IMR-90 (cell line): ENCODE measurements around the gene SLC49A4. TPM values are rescaled to one million over a fixed set of nuclear protein-coding genes. Genes with fewer than 3 reads are reported as not detected.

ENCODE experiments used
- ATAC-seq: fragments of 200-7000 bp; cut with Tn5 transposase; 2 replicates; pipeline ENCODE4 v1.9.1; 2020; ENCODE audit warnings: low read depth, mild to moderate bottlenecking, moderate library complexity
- BruUV-seq: library from RNA; stranded (reverse); fragments of 400-500 nt; replicated peaks from 2 replicates; lab custom pipeline; 2021; lab: Mats Ljungman, UMichigan
- CTCF ChIA-PET: fragments of 300-600 bp; formaldehyde crosslinking; extraction: SDS; loops from one replicate; lab custom pipeline; 2021; ENCODE audit warnings: antibody characterized with exemption; lab: Yijun Ruan, JAX
- POLR2A ChIA-PET: fragments of 300-600 bp; sonication (Branson Sonifier 250); formaldehyde crosslinking; loops from one replicate; lab custom pipeline; 2022; ENCODE audit warnings: antibody characterized with exemption; ENCODE audit not compliant: unreplicated experiment; lab: Charles Lee
- DNase-seq: peaks from one replicate; pipeline ENCODE4 v3.0.0; 2013
- H2AFZ ChIP-seq: replicated peaks from 2 replicates; pipeline ENCODE3; 2013; ENCODE audit warnings: low read length, mild to moderate bottlenecking; ENCODE audit not compliant: poor library complexity
- H2AK5ac ChIP-seq: 2 replicates; pipeline ENCODE4 v1.6.1; 2013; ENCODE audit warnings: low read depth, low read length, inconsistent platforms
- H2AK9ac ChIP-seq: replicated peaks from 2 replicates; pipeline ENCODE3; 2013; ENCODE audit warnings: mild to moderate bottlenecking, low read depth, low read length, moderate library complexity; ENCODE audit not compliant: poor library complexity
- H2BK120ac ChIP-seq: 2 replicates; pipeline ENCODE4 v1.6.1; 2013; ENCODE audit warnings: low read depth, low read length, inconsistent platforms
- H2BK15ac ChIP-seq: 3 replicates; pipeline ENCODE4 v1.6.1; 2013; ENCODE audit warnings: low read depth, low read length, inconsistent platforms
- H2BK20ac ChIP-seq: 2 replicates; pipeline ENCODE4 v1.6.1; 2013; ENCODE audit warnings: low read depth, mild to moderate bottlenecking, inconsistent platforms, low read length, moderate library complexity
- H2BK5ac ChIP-seq: 2 replicates; pipeline ENCODE4 v1.6.1; 2013; ENCODE audit warnings: mild to moderate bottlenecking, low read depth, low read length, inconsistent platforms; ENCODE audit not compliant: poor library complexity, severe bottlenecking
- H3K14ac ChIP-seq: replicated peaks from 2 replicates; pipeline ENCODE4 v1.6.1; 2013; ENCODE audit warnings: low read depth, low read length, inconsistent platforms
- H3K18ac ChIP-seq: 2 replicates; pipeline ENCODE4 v1.6.1; 2013; ENCODE audit warnings: low read depth, low read length, control low read depth
- H3K23ac ChIP-seq: 2 replicates; pipeline ENCODE4 v1.6.1; 2013; ENCODE audit warnings: low read depth, low read length, inconsistent platforms
- H3K27ac ChIP-seq: 2 replicates; pipeline ENCODE4 v1.5.1; 2013; ENCODE audit warnings: mild to moderate bottlenecking, control low read depth, low read length; ENCODE audit not compliant: insufficient read depth
- H3K27me3 ChIP-seq: 2 replicates; pipeline ENCODE4 v1.6.1; 2013; ENCODE audit warnings: low read length; ENCODE audit not compliant: control insufficient read depth, insufficient read depth
- H3K36me3 ChIP-seq: 2 replicates; pipeline ENCODE4 v1.6.1; 2013; ENCODE audit warnings: low read length, mixed read lengths; ENCODE audit not compliant: control insufficient read depth, insufficient read depth
- H3K4ac ChIP-seq: 2 replicates; pipeline ENCODE4 v1.6.1; 2013; ENCODE audit warnings: low read depth, low read length, inconsistent platforms
- H3K4me1 ChIP-seq: 2 replicates; pipeline ENCODE4 v1.6.1; 2013; ENCODE audit warnings: low read length, mixed read lengths; ENCODE audit not compliant: control insufficient read depth, insufficient read depth
- H3K4me2 ChIP-seq: 2 replicates; pipeline ENCODE4 v1.6.1; 2013; ENCODE audit warnings: low read depth, mild to moderate bottlenecking, control low read depth, low read length, moderate library complexity
- H3K4me3 ChIP-seq: 2 replicates; pipeline ENCODE4 v1.5.1; 2013; ENCODE audit warnings: low read depth, mild to moderate bottlenecking, control low read depth, low read length, moderate library complexity; ENCODE audit not compliant: insufficient read depth
- H3K56ac ChIP-seq: 2 replicates; pipeline ENCODE4 v1.6.1; 2013; ENCODE audit warnings: low read length, inconsistent platforms; ENCODE audit not compliant: insufficient read depth; ENCODE audit errors: extremely low read depth
- H3K79me1 ChIP-seq, 2 experiments: 2 replicates each; pipeline ENCODE4 v1.6.1; 2013; ENCODE audit warnings: low read length in 2 of 2, inconsistent platforms in 1 of 2, low read depth in 1 of 2
- H3K9ac ChIP-seq: 2 replicates; pipeline ENCODE4 v1.6.1; 2013; ENCODE audit warnings: low read depth, low read length, control low read depth
- H3K9me1 ChIP-seq: 2 replicates; pipeline ENCODE4 v1.6.1; 2013; ENCODE audit warnings: low read length, inconsistent platforms; ENCODE audit not compliant: insufficient read depth
- H3K9me3 ChIP-seq: 2 replicates; pipeline ENCODE4 v1.6.1; 2013; ENCODE audit warnings: low read length; ENCODE audit not compliant: control insufficient read depth, insufficient read depth
- H4K20me1 ChIP-seq: 2 replicates; pipeline ENCODE4 v1.6.1; 2013; ENCODE audit warnings: low read length, inconsistent platforms; ENCODE audit not compliant: insufficient read depth
- H4K5ac ChIP-seq: 2 replicates; pipeline ENCODE4 v1.6.1; 2013; ENCODE audit warnings: mild to moderate bottlenecking, low read depth, low read length, control low read depth
- H4K8ac ChIP-seq, 2 experiments: 2 replicates each; pipeline ENCODE4 v1.6.1; 2013; ENCODE audit warnings: low read depth in 2 of 2, low read length in 2 of 2, control low read depth in 1 of 2, inconsistent platforms in 1 of 2
- H4K91ac ChIP-seq: 2 replicates; pipeline ENCODE4 v1.6.1; 2013; ENCODE audit warnings: low read depth, low read length, inconsistent platforms; ENCODE audit not compliant: insufficient read depth
- BHLHE40 ChIP-seq: fragments of 150-350 bp; IDR thresholded peaks from 2 replicates; pipeline ENCODE4 v1.6.1; 2016; ENCODE audit warnings: mild to moderate bottlenecking, low read depth, low read length
- FOS ChIP-seq: fragments of 150-350 bp; IDR thresholded peaks from 2 replicates; pipeline ENCODE4 v1.6.1; 2016; ENCODE audit warnings: low read depth, low read length
- MAFK ChIP-seq: IDR thresholded peaks from 2 replicates; pipeline ENCODE4 v1.6.1; 2012; ENCODE audit warnings: low read depth, low read length, improper control_type of control experiment
- NFE2L2 ChIP-seq: fragments of 150-350 bp; IDR thresholded peaks from 2 replicates; pipeline ENCODE4 v1.6.1; 2016; ENCODE audit warnings: low read depth, mild to moderate bottlenecking, low read length
- RAD21 ChIP-seq: IDR thresholded peaks from 2 replicates; pipeline ENCODE4 v1.6.1; 2012; ENCODE audit warnings: low read length, improper control_type of control experiment
- SMC3 ChIP-seq: fragments of 150-350 bp; IDR thresholded peaks from 2 replicates; pipeline ENCODE4 v1.6.1; 2016; ENCODE audit warnings: low read depth, mild to moderate bottlenecking, antibody characterized with exemption, low read length, moderate library complexity
- WGBS, 2 experiments: methylation state at CpG; one replicate each; pipeline versions ENCODE4 v1.1.5 to v1.1.7; 2013; ENCODE audit warnings: missing lambda C conversion rate in 2 of 2; ENCODE audit not compliant: insufficient read length in 1 of 2; ENCODE audit errors: extremely low coverage in 2 of 2; 5-methylcytosine and 5-hydroxymethylcytosine counted together
- dilution Hi-C: fragments of 300-500 bp; cut with HindIII; formaldehyde crosslinking; loops from one replicate; pipeline ENCODE4 v1.14.3; 2018; ENCODE audit warnings: low sequenced_read_pairs; ENCODE audit not compliant: unreplicated experiment
- in situ Hi-C: fragments of 300-500 bp; cut with MboI; formaldehyde crosslinking; loops from 3 replicates; pipeline ENCODE4 v1.14.3; 2019; ENCODE audit warnings: low sequenced_read_pairs, inconsistent platforms, mixed read lengths
- intact Hi-C: fragments of 100-400 bp; cut with micrococcal nuclease; formaldehyde crosslinking; loops from 2 replicates; pipeline ENCODE4 v1.10.0; 2022
- polyA plus RNA-seq, 3 experiments: library from polyadenylated mRNA; depleted of rRNA; stranded (reverse); fragments of >200 nt; gene quantifications; 2 replicates each; pipeline ENCODE4 v1.2.3, GENCODE V29; 2012; ENCODE audit warnings: low replicate concordance in 1 of 3
- total RNA-seq: library from RNA; depleted of rRNA; stranded (reverse); fragments of >200 nt; gene quantifications from 2 replicates; pipeline ENCODE4 v1.2.3, GENCODE V29; 2012
- TF ChIP-seq, protein P1 (sequence below): fragments of 150-350 bp; IDR thresholded peaks from 2 replicates; pipeline ENCODE4 v1.6.1; 2016; ENCODE audit warnings: low read depth, mild to moderate bottlenecking, low read length, moderate library complexity, borderline replicate concordance
- TF ChIP-seq, protein P2 (sequence below): conservative IDR thresholded peaks from 2 replicates; pipeline ENCODE4 v1.5.1; 2012; ENCODE audit warnings: mild to moderate bottlenecking, low read depth, low read length, improper control_type of control experiment

SLC49A4 gene
- total and polyA plus RNA-seq, 2 of the 4 experiments (the other 2 are of a cell fraction), result 6.5 to 6.8 TPM

DNA sequence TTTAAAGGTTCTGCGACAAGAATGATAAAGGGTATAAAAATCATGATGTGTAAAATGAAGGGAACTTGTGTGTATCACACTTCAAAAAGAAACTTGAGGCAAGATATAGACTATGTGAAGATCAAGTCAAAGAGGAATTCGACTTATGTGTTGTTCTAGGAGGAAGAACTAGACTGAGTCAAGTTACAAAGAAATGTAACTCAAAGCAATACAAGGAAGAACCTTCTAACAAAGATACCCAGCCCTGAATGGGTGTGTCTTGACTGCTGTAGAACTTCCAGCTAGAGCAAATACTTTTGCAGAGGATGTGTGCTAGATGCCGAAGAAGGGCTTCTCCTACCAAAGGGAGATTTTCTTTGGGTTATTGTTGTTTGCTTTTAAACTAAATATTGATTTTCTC lies 2.4 kb downstream of the SLC49A4 start:
- no peaks in the 10 kb centered on the region for H3K9me3 ChIP-seq
- H2BK20ac ChIP-seq, result no peak overlapping the region
- H4K8ac ChIP-seq, result no peak overlapping the region
- no peak overlapping the region for H3K9ac ChIP-seq
- H3K79me1 ChIP-seq, result peaks cover 7 to 41% of the 10 kb centered on the region in 2 experiments
- dilution Hi-C loops (no loop called here), in situ Hi-C loops (no loop called here), intact Hi-C loops (loop anchor here (10.0 kb wide), 1 partner anchor 112 kb away; the partner anchor contains the start of gene PARP14)
- H3K4ac ChIP-seq, result no peak overlapping the region
- no peak overlapping the region for H2AFZ ChIP-seq
- no peak overlapping the region for H4K91ac ChIP-seq
- no peaks in the 10 kb centered on the region for H3K36me3 ChIP-seq
- no peaks in the 10 kb centered on the region; the same call in 1 of the 2 replicates for H3K4me1 ChIP-seq
- ChIA-PET CTCF (no interaction called here), POLR2A (no interaction called here)
- H3K9me1 ChIP-seq, result no peaks in the 10 kb centered on the region
- no peak overlapping the region for H4K5ac ChIP-seq
- no peak overlapping the region for H3K18ac ChIP-seq
- TF ChIP-seq, protein P1, sequence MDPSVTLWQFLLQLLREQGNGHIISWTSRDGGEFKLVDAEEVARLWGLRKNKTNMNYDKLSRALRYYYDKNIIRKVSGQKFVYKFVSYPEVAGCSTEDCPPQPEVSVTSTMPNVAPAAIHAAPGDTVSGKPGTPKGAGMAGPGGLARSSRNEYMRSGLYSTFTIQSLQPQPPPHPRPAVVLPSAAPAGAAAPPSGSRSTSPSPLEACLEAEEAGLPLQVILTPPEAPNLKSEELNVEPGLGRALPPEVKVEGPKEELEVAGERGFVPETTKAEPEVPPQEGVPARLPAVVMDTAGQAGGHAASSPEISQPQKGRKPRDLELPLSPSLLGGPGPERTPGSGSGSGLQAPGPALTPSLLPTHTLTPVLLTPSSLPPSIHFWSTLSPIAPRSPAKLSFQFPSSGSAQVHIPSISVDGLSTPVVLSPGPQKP, result no peak
- TF ChIP-seq BHLHE40 (no peak), RAD21 (no peak), FOS (no peak), SMC3 (no peak), NFE2L2 (no peak), MAFK (no peak)
- TF ChIP-seq, protein P2, sequence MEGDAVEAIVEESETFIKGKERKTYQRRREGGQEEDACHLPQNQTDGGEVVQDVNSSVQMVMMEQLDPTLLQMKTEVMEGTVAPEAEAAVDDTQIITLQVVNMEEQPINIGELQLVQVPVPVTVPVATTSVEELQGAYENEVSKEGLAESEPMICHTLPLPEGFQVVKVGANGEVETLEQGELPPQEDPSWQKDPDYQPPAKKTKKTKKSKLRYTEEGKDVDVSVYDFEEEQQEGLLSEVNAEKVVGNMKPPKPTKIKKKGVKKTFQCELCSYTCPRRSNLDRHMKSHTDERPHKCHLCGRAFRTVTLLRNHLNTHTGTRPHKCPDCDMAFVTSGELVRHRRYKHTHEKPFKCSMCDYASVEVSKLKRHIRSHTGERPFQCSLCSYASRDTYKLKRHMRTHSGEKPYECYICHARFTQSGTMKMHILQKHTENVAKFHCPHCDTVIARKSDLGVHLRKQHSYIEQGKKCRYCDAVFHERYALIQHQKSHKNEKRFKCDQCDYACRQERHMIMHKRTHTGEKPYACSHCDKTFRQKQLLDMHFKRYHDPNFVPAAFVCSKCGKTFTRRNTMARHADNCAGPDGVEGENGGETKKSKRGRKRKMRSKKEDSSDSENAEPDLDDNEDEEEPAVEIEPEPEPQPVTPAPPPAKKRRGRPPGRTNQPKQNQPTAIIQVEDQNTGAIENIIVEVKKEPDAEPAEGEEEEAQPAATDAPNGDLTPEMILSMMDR, result no peak
- H4K20me1 ChIP-seq, result peaks cover 3% of the 10 kb centered on the region; the same call in 1 of the 2 replicates
- no peak overlapping the region for H3K27ac ChIP-seq
- no peaks in the 10 kb centered on the region for H3K27me3 ChIP-seq
- H3K56ac ChIP-seq, result no peak overlapping the region
- whole genome bisulfite sequencing, 2 experiments, result no CpG with 5 or more reads among the region's 3 CpGs
- H2AK5ac ChIP-seq, result no peak overlapping the region
- ATAC-seq, result no peak
- no peak overlapping the region for H3K23ac ChIP-seq
- no peak overlapping the region for H3K4me2 ChIP-seq
- H2AK9ac ChIP-seq, result no peak overlapping the region
- no peak overlapping the region for H2BK5ac ChIP-seq
- BruUV-seq, result TSS peak; percentile 36
- no peak overlapping the region for H2BK120ac ChIP-seq
- H3K4me3 ChIP-seq, result no peak overlapping the region
- H3K14ac ChIP-seq, result no peak overlapping the region
- DNase-seq, result peak; percentile 8
- H2BK15ac ChIP-seq, result no peak overlapping the region
